B cell (primary cell): ENCODE data around the gene ATP1A4. TPM values are rescaled to one million over a fixed set of nuclear protein-coding genes. Genes with fewer than 3 reads are reported as not detected.

Source experiments
- ATAC-seq: fragments of 200-7000 bp; cut with Tn5 transposase; one replicate; pipeline ENCODE4 v1.10.0; 2021; ENCODE audit warnings: low read depth, mild to moderate bottlenecking, moderate number of reproducible peaks, moderate library complexity
- CTCF ChIA-PET: fragments of 350-600 bp; sonication (Branson Sonifier 250); formaldehyde crosslinking; loops from one replicate; lab custom pipeline; 2021; ENCODE audit warnings: antibody characterized with exemption, inconsistent platforms; lab: Charles Lee
- POLR2A ChIA-PET: fragments of 350-600 bp; sonication (Branson Sonifier 250); formaldehyde crosslinking; loops from one replicate; lab custom pipeline; 2021; ENCODE audit warnings: antibody characterized with exemption; lab: Charles Lee
- DNase-seq: peaks from one replicate; pipeline ENCODE4 v3.0.0; 2013
- H2AFZ ChIP-seq: 2 replicates; pipeline ENCODE4 v1.6.1; 2012; ENCODE audit warnings: mild to moderate bottlenecking, low read depth, low read length; ENCODE audit not compliant: insufficient read depth, poor library complexity, severe bottlenecking
- H3K27ac ChIP-seq, 2 donors: 1 replicate in 1 of 2; 2 replicates in 1 of 2; pipeline ENCODE4 v1.5.1; 2012 to 2013; ENCODE audit warnings: low read length in 2 of 2, mild to moderate bottlenecking in 2 of 2, moderate library complexity in 1 of 2
- H3K27me3 ChIP-seq, 4 experiments: fragments of 200-600 bp in 1 of 4; sonication (generic) in 1 of 4; replicated peaks in 1 of 4; 1 replicate in 2 of 4; 2 replicates in 2 of 4; pipeline versions ENCODE4 v1.6.1 to v1.7.0; 2013 to 2016; ENCODE audit warnings: low read length in 3 of 4, mild to moderate bottlenecking in 2 of 4, mixed read lengths in 1 of 4, moderate library complexity in 1 of 4; ENCODE audit not compliant: insufficient read depth in 4 of 4, control insufficient read depth in 3 of 4; ENCODE audit errors: control extremely low read depth in 1 of 4
- H3K36me3 ChIP-seq, 2 experiments: replicated peaks in 1 of 2; 1 replicate in 1 of 2; 2 replicates in 1 of 2; pipeline versions ENCODE4 v1.6.1 to v1.7.1; 2013; ENCODE audit warnings: low read length in 1 of 2; ENCODE audit not compliant: insufficient read depth in 2 of 2, control insufficient read depth in 1 of 2; ENCODE audit errors: control extremely low read depth in 1 of 2, extremely low read depth in 1 of 2
- H3K4me1 ChIP-seq, 2 donors: fragments of 200-600 bp in 1 of 2; sonication (generic) in 1 of 2; 1 replicate in 1 of 2; 2 replicates in 1 of 2; pipeline versions ENCODE4 v1.5.1 to v1.6.1; 2013 to 2017; ENCODE audit warnings: low read length in 2 of 2; ENCODE audit not compliant: control insufficient read depth in 2 of 2, insufficient read depth in 2 of 2
- H3K4me2 ChIP-seq: replicated peaks from 2 replicates; pipeline ENCODE3; 2012; ENCODE audit warnings: mild to moderate bottlenecking, low read depth, low read length; ENCODE audit not compliant: poor library complexity, severe bottlenecking
- H3K4me3 ChIP-seq, 5 experiments: fragments of 200-600 bp in 1 of 5; sonication (generic) in 1 of 5; 1 replicate in 3 of 5; 2 replicates in 2 of 5; pipeline versions ENCODE4 v1.5.1 to v1.7.0; 2011 to 2016; ENCODE audit warnings: low read length in 4 of 5, mild to moderate bottlenecking in 4 of 5, low read depth in 2 of 5, control low read depth in 1 of 5, moderate library complexity in 1 of 5; ENCODE audit not compliant: insufficient read depth in 1 of 5; ENCODE audit errors: control extremely low read depth in 1 of 5, extremely low read depth in 1 of 5
- H3K79me2 ChIP-seq: fragments of 200-600 bp; sonication (generic); one replicate; pipeline ENCODE4 v1.6.0; 2016; ENCODE audit warnings: low read length; ENCODE audit not compliant: control insufficient read depth, insufficient read depth
- H3K9ac ChIP-seq: fragments of 200-600 bp; sonication (generic); 2 replicates; pipeline ENCODE4 v1.6.1; 2017; ENCODE audit warnings: mild to moderate bottlenecking, low read length, moderate library complexity
- H3K9me3 ChIP-seq, 3 donors: one replicate each; pipeline versions ENCODE4 v1.6.1 to v1.7.1; 2013; ENCODE audit warnings: low read length in 2 of 3; ENCODE audit not compliant: control insufficient read depth in 2 of 3, insufficient read depth in 1 of 3; ENCODE audit errors: control extremely low read depth in 1 of 3
- H4K20me1 ChIP-seq: 2 replicates; pipeline ENCODE4 v1.6.0; 2012; ENCODE audit warnings: mild to moderate bottlenecking, low read length; ENCODE audit not compliant: insufficient read depth, control insufficient read depth, poor library complexity, severe bottlenecking
- H3K27ac Mint-ChIP-seq: one replicate; pipeline ENCODE4 v1.8.0; 2021; ENCODE audit warnings: mixed read lengths
- H3K27me3 Mint-ChIP-seq: one replicate; pipeline ENCODE4 v1.8.0; 2021; ENCODE audit warnings: mixed read lengths
- H3K4me1 Mint-ChIP-seq: one replicate; pipeline ENCODE4 v1.8.0; 2021; ENCODE audit warnings: mixed read lengths
- H3K4me3 Mint-ChIP-seq: one replicate; pipeline ENCODE4 v1.8.0; 2021; ENCODE audit warnings: mixed read lengths
- H3K9me3 Mint-ChIP-seq: one replicate; pipeline ENCODE4 v1.8.0; 2022; ENCODE audit warnings: mixed read lengths; ENCODE audit not compliant: insufficient read depth
- EZH2 ChIP-seq: IDR thresholded peaks from 2 replicates; pipeline ENCODE4 v1.6.1; 2012; ENCODE audit warnings: borderline replicate concordance, low read depth, mild to moderate bottlenecking, moderate library complexity, low read length; ENCODE audit not compliant: insufficient read depth, poor library complexity, severe bottlenecking
- WGBS: methylation state at CpG from one replicate; pipeline ENCODE4 v1.1.5; 2013; ENCODE audit warnings: missing lambda C conversion rate; ENCODE audit not compliant: insufficient coverage; 5-methylcytosine and 5-hydroxymethylcytosine counted together
- intact Hi-C: fragments of 100-400 bp; cut with micrococcal nuclease; formaldehyde crosslinking; loops from one replicate; pipeline ENCODE4 v1.10.0; 2022
- polyA plus RNA-seq: library from polyadenylated mRNA; depleted of rRNA; stranded (reverse); fragments of >200 nt; gene quantifications from 2 replicates; pipeline ENCODE4 v1.2.3, GENCODE V29; 2012
- total RNA-seq, 2 donors: library from RNA; stranded (reverse); fragments of 120-200 nt in 1 of 2; gene quantifications; 1 replicate in 1 of 2; 2 replicates in 1 of 2; pipeline versions ENCODE4 v1.2.3 to v1.2.4, GENCODE V29; 2013 to 2022
- TF ChIP-seq, protein P1 (sequence below): fragments of 200-600 bp; IDR thresholded peaks from one replicate; pipeline ENCODE4 v1.8.0; 2022; ENCODE audit warnings: antibody characterized with exemption, mild to moderate bottlenecking

The ATP1A4 gene
- total and polyA plus RNA-seq, 2 donors (not counting 1 experiment from before 2014, with no cell fraction given): 0.12 TPM; not detected in 1

DNA sequence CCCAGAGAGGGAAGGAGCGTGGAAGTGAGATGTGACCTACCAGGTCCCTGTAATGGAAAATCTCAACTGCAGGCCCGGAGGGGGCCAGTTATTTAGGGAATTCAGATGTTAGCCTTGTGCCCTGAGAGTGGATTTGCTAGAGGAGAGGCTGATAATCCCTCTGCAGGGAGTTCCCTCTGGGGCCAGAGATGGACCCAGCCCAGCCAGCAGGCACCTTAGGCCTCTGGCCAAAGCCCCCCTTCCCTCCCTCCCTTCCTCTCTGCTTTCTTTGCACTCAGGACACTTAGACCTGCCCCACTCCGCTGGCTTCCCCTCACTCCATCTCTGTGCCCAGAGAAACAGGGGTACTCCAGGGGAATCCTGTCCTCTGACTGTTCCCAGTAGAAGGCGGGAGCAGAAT lies 37.3 kb upstream of the ATP1A4 start:
- CTCF ChIA-PET: interaction anchor here (0.8 kb wide), 1 partner anchor 108 kb away, joined by 3 read pairs; no protein-coding TSS in a partner anchor

DNA sequence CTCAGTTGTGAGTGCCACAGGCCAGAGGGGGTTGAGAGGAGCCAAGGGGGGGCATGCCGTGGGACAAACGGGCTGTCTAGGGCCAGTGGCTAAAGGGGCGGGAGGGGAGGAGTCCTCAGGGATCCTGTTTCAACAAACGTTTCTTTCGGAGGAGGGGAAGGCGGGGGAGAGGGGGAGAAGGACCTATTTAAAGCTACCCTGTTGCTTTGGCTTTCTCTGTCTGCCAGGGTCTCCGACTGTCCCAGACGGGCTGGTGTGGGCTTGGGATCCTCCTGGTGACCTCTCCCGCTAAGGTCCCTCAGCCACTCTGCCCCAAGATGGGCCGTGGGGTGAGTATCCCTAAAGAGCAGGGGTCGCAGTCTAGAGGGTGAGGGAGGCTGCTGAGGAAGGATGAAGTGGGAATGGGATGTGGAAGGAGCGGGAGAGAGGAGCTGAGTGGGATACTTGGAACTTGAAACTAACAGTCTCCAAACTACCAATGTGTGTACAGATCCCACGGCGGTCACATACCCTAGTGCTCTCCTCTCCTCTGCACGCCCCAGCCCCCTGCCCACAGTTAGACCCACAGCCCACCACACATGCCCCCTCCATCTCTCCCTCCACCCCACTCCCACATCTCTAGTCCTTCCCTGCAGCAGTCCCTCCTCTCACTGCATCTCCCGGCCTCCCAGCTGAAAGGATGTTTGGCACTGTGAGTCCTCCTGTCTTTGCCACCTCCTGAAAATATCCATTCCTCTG lies 35.7 kb upstream of the ATP1A4 start, which contains the start of gene ATP1A2:
ATP1A2 (plus strand) TSS at position 215 of the 738 bp plus-strand sequence; CDS start at position 318, 103 bp downstream.
- Mint-ChIP-seq H3K4me1 (no peaks in the 10 kb centered on the region), H3K27ac (no peak within 1 kb of the TSS), H3K9me3 (no peaks in the 10 kb centered on the region), H3K4me3 (no peak within 1 kb of the TSS), H3K27me3 (peaks cover 24% of the 10 kb centered on the region)
- ATAC-seq: no peak
- H3K4me1 ChIP-seq: no peaks in the 10 kb centered on the region
- no peak within 1 kb of the TSS for H3K9ac ChIP-seq
- H3K4me3 ChIP-seq: no peak within 1 kb of the TSS
- no peaks in the 10 kb centered on the region for H4K20me1 ChIP-seq
- peaks cover 0 to 19% (median 4%) of the 10 kb centered on the region in 4 experiments for H3K27me3 ChIP-seq
- no peak for DNase-seq
- ChIA-PET CTCF (no interaction called here), POLR2A (no interaction called here)
- H3K9me3 ChIP-seq: no peaks in the 10 kb centered on the region
- no peak within 1 kb of the TSS for H2AFZ ChIP-seq
- H3K4me2 ChIP-seq: no peak within 1 kb of the TSS
- intact Hi-C loops: no loop called here
- TF ChIP-seq, protein P1, sequence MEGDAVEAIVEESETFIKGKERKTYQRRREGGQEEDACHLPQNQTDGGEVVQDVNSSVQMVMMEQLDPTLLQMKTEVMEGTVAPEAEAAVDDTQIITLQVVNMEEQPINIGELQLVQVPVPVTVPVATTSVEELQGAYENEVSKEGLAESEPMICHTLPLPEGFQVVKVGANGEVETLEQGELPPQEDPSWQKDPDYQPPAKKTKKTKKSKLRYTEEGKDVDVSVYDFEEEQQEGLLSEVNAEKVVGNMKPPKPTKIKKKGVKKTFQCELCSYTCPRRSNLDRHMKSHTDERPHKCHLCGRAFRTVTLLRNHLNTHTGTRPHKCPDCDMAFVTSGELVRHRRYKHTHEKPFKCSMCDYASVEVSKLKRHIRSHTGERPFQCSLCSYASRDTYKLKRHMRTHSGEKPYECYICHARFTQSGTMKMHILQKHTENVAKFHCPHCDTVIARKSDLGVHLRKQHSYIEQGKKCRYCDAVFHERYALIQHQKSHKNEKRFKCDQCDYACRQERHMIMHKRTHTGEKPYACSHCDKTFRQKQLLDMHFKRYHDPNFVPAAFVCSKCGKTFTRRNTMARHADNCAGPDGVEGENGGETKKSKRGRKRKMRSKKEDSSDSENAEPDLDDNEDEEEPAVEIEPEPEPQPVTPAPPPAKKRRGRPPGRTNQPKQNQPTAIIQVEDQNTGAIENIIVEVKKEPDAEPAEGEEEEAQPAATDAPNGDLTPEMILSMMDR: no peak
- no peak for TF ChIP-seq EZH2
- no peaks in the 10 kb centered on the region for H3K79me2 ChIP-seq
- no peak within 1 kb of the TSS for H3K27ac ChIP-seq
- WGBS: 65% methylated on average over 11 of the region's 16 CpGs
- no peaks in the 10 kb centered on the region for H3K36me3 ChIP-seq

More for the DNA sequence above, 37.3 kb upstream of the ATP1A4 start:
- POLR2A ChIA-PET: no interaction called here
- H3K4me3 Mint-ChIP-seq: no peak overlapping the region
- Histone ChIP-seq H3K79me2 (no peaks in the 10 kb centered on the region), H3K27ac (no peak overlapping the region), H3K36me3 (no peaks in the 10 kb centered on the region), H3K4me3 (no peak overlapping the region), H3K9ac (no peak overlapping the region), H2AFZ (no peak overlapping the region), H3K4me2 (no peak overlapping the region), H3K9me3 (no peaks in the 10 kb centered on the region), H3K4me1 (no peaks in the 10 kb centered on the region), H4K20me1 (no peaks in the 10 kb centered on the region), H3K27me3 (peaks cover 0 to 19% (median 4%) of the 10 kb centered on the region in 4 experiments)
- no peak overlapping the region for H3K27ac Mint-ChIP-seq
- 96% methylated on average over 2 of the region's 4 CpGs for WGBS
- ATAC-seq (no peak), DNase-seq (no peak)
- peaks cover 24% of the 10 kb centered on the region for H3K27me3 Mint-ChIP-seq
- no peak for TF ChIP-seq EZH2
- TF ChIP-seq, protein P1: no peak
- intact Hi-C loops: no loop called here
- no peaks in the 10 kb centered on the region for H3K9me3 Mint-ChIP-seq
- H3K4me1 Mint-ChIP-seq: peaks cover under 1% of the 10 kb centered on the region
